DMS79 treated with DMSO at 0.1 percent for 48 hours (cell line): ENCODE data around the gene ASCL2.

Source experiments
- DNase-seq: peaks from one replicate; lab custom pipeline; 2025; lab: John Stamatoyannopoulos, UW

Gene ASCL2

GRCh38 chr11:2271327-2272227 is 1.2 kb upstream of the ASCL2 start:
- DNase-seq = no peak

GRCh38 chr11:2271077-2271326 is 614 bp upstream of the ASCL2 start:
- DNase-seq = no peak

- DNase-seq = peak; percentile 4
Measured at GRCh38 chr11:2269601-2270321, 627 bp downstream of the ASCL2 start.

GRCh38 chr11:2268729-2269600 is 1.4 kb downstream of the ASCL2 start:
- no peak for DNase-seq

- DNase-seq = no peak
Measured at GRCh38 chr11:2267851-2268728, 2.3 kb downstream of the ASCL2 start.

GRCh38 chr11:2267306-2267850 is 3.0 kb downstream of the ASCL2 start:
- no peak for DNase-seq

- DNase-seq = no peak
Measured at GRCh38 chr11:2266586-2267305, 3.6 kb downstream of the ASCL2 start.

- DNase-seq = no peak
Measured at GRCh38 chr11:2265854-2266585, 4.4 kb downstream of the ASCL2 start.

- DNase-seq = no peak
Measured at GRCh38 chr11:2265396-2265795, 5.0 kb downstream of the ASCL2 start.

- no peak for DNase-seq
Measured at GRCh38 chr11:2264366-2265053, 5.9 kb downstream of the ASCL2 start.

- DNase-seq = no peak
Measured at GRCh38 chr11:2263724-2264360, 6.5 kb downstream of the ASCL2 start.

- no peak for DNase-seq
Measured at GRCh38 chr11:2263071-2263565, 7.3 kb downstream of the ASCL2 start.

GRCh38 chr11:2262301-2263070 is 7.9 kb downstream of the ASCL2 start:
- DNase-seq = no peak

- no peak for DNase-seq
Measured at GRCh38 chr11:2261436-2262230, 8.8 kb downstream of the ASCL2 start.

GRCh38 chr11:2260491-2261364 is 9.7 kb downstream of the ASCL2 start:
- no peak for DNase-seq

GRCh38 chr11:2259897-2260451 is 10.4 kb downstream of the ASCL2 start:
- no peak for DNase-seq
